IMR-90 (cell line): Measurements from ENCODE around the gene NSUN7. TPM values are rescaled to one million over a fixed set of nuclear protein-coding genes. Genes with fewer than 3 reads are reported as not detected.

Experiments
- ATAC-seq: fragments of 200-7000 bp; cut with Tn5 transposase; 2 replicates; pipeline ENCODE4 v1.9.1; 2020; ENCODE audit warnings: low read depth, mild to moderate bottlenecking, moderate library complexity
- BruUV-seq: library from RNA; stranded (reverse); fragments of 400-500 nt; replicated peaks from 2 replicates; lab custom pipeline; 2021; lab: Mats Ljungman, UMichigan
- CTCF ChIA-PET: fragments of 300-600 bp; formaldehyde crosslinking; extraction: SDS; loops from one replicate; lab custom pipeline; 2021; ENCODE audit warnings: antibody characterized with exemption; lab: Yijun Ruan, JAX
- POLR2A ChIA-PET: fragments of 300-600 bp; sonication (Branson Sonifier 250); formaldehyde crosslinking; loops from one replicate; lab custom pipeline; 2022; ENCODE audit warnings: antibody characterized with exemption; ENCODE audit not compliant: unreplicated experiment; lab: Charles Lee
- DNase-seq: peaks from one replicate; pipeline ENCODE4 v3.0.0; 2013
- H2AFZ ChIP-seq: replicated peaks from 2 replicates; pipeline ENCODE3; 2013; ENCODE audit warnings: low read length, mild to moderate bottlenecking; ENCODE audit not compliant: poor library complexity
- H2AK5ac ChIP-seq: 2 replicates; pipeline ENCODE4 v1.6.1; 2013; ENCODE audit warnings: low read depth, low read length, inconsistent platforms
- H2AK9ac ChIP-seq: replicated peaks from 2 replicates; pipeline ENCODE3; 2013; ENCODE audit warnings: mild to moderate bottlenecking, low read depth, low read length, moderate library complexity; ENCODE audit not compliant: poor library complexity
- H2BK120ac ChIP-seq: 2 replicates; pipeline ENCODE4 v1.6.1; 2013; ENCODE audit warnings: low read depth, low read length, inconsistent platforms
- H2BK15ac ChIP-seq: 3 replicates; pipeline ENCODE4 v1.6.1; 2013; ENCODE audit warnings: low read depth, low read length, inconsistent platforms
- H2BK20ac ChIP-seq: 2 replicates; pipeline ENCODE4 v1.6.1; 2013; ENCODE audit warnings: low read depth, mild to moderate bottlenecking, inconsistent platforms, low read length, moderate library complexity
- H2BK5ac ChIP-seq: 2 replicates; pipeline ENCODE4 v1.6.1; 2013; ENCODE audit warnings: mild to moderate bottlenecking, low read depth, low read length, inconsistent platforms; ENCODE audit not compliant: poor library complexity, severe bottlenecking
- H3K14ac ChIP-seq: replicated peaks from 2 replicates; pipeline ENCODE4 v1.6.1; 2013; ENCODE audit warnings: low read depth, low read length, inconsistent platforms
- H3K18ac ChIP-seq: 2 replicates; pipeline ENCODE4 v1.6.1; 2013; ENCODE audit warnings: low read depth, low read length, control low read depth
- H3K23ac ChIP-seq: 2 replicates; pipeline ENCODE4 v1.6.1; 2013; ENCODE audit warnings: low read depth, low read length, inconsistent platforms
- H3K27ac ChIP-seq: 2 replicates; pipeline ENCODE4 v1.5.1; 2013; ENCODE audit warnings: mild to moderate bottlenecking, control low read depth, low read length; ENCODE audit not compliant: insufficient read depth
- H3K27me3 ChIP-seq: 2 replicates; pipeline ENCODE4 v1.6.1; 2013; ENCODE audit warnings: low read length; ENCODE audit not compliant: control insufficient read depth, insufficient read depth
- H3K36me3 ChIP-seq: 2 replicates; pipeline ENCODE4 v1.6.1; 2013; ENCODE audit warnings: low read length, mixed read lengths; ENCODE audit not compliant: control insufficient read depth, insufficient read depth
- H3K4ac ChIP-seq: 2 replicates; pipeline ENCODE4 v1.6.1; 2013; ENCODE audit warnings: low read depth, low read length, inconsistent platforms
- H3K4me1 ChIP-seq: 2 replicates; pipeline ENCODE4 v1.6.1; 2013; ENCODE audit warnings: low read length, mixed read lengths; ENCODE audit not compliant: control insufficient read depth, insufficient read depth
- H3K4me2 ChIP-seq: 2 replicates; pipeline ENCODE4 v1.6.1; 2013; ENCODE audit warnings: low read depth, mild to moderate bottlenecking, control low read depth, low read length, moderate library complexity
- H3K4me3 ChIP-seq: 2 replicates; pipeline ENCODE4 v1.5.1; 2013; ENCODE audit warnings: low read depth, mild to moderate bottlenecking, control low read depth, low read length, moderate library complexity; ENCODE audit not compliant: insufficient read depth
- H3K56ac ChIP-seq: 2 replicates; pipeline ENCODE4 v1.6.1; 2013; ENCODE audit warnings: low read length, inconsistent platforms; ENCODE audit not compliant: insufficient read depth; ENCODE audit errors: extremely low read depth
- H3K79me1 ChIP-seq, 2 experiments: 2 replicates each; pipeline ENCODE4 v1.6.1; 2013; ENCODE audit warnings: low read length in 2 of 2, inconsistent platforms in 1 of 2, low read depth in 1 of 2
- H3K9ac ChIP-seq: 2 replicates; pipeline ENCODE4 v1.6.1; 2013; ENCODE audit warnings: low read depth, low read length, control low read depth
- H3K9me1 ChIP-seq: 2 replicates; pipeline ENCODE4 v1.6.1; 2013; ENCODE audit warnings: low read length, inconsistent platforms; ENCODE audit not compliant: insufficient read depth
- H3K9me3 ChIP-seq: 2 replicates; pipeline ENCODE4 v1.6.1; 2013; ENCODE audit warnings: low read length; ENCODE audit not compliant: control insufficient read depth, insufficient read depth
- H4K20me1 ChIP-seq: 2 replicates; pipeline ENCODE4 v1.6.1; 2013; ENCODE audit warnings: low read length, inconsistent platforms; ENCODE audit not compliant: insufficient read depth
- H4K5ac ChIP-seq: 2 replicates; pipeline ENCODE4 v1.6.1; 2013; ENCODE audit warnings: mild to moderate bottlenecking, low read depth, low read length, control low read depth
- H4K8ac ChIP-seq, 2 experiments: 2 replicates each; pipeline ENCODE4 v1.6.1; 2013; ENCODE audit warnings: low read depth in 2 of 2, low read length in 2 of 2, control low read depth in 1 of 2, inconsistent platforms in 1 of 2
- H4K91ac ChIP-seq: 2 replicates; pipeline ENCODE4 v1.6.1; 2013; ENCODE audit warnings: low read depth, low read length, inconsistent platforms; ENCODE audit not compliant: insufficient read depth
- BHLHE40 ChIP-seq: fragments of 150-350 bp; IDR thresholded peaks from 2 replicates; pipeline ENCODE4 v1.6.1; 2016; ENCODE audit warnings: mild to moderate bottlenecking, low read depth, low read length
- CHD1 ChIP-seq: IDR thresholded peaks from 2 replicates; pipeline ENCODE4 v1.6.1; 2012; ENCODE audit warnings: low read depth, low read length, improper control_type of control experiment
- WGBS, 2 experiments: methylation state at CpG; one replicate each; pipeline versions ENCODE4 v1.1.5 to v1.1.7; 2013; ENCODE audit warnings: missing lambda C conversion rate in 2 of 2; ENCODE audit not compliant: insufficient read length in 1 of 2; ENCODE audit errors: extremely low coverage in 2 of 2; 5-methylcytosine and 5-hydroxymethylcytosine counted together
- dilution Hi-C: fragments of 300-500 bp; cut with HindIII; formaldehyde crosslinking; loops from one replicate; pipeline ENCODE4 v1.14.3; 2018; ENCODE audit warnings: low sequenced_read_pairs; ENCODE audit not compliant: unreplicated experiment
- in situ Hi-C: fragments of 300-500 bp; cut with MboI; formaldehyde crosslinking; loops from 3 replicates; pipeline ENCODE4 v1.14.3; 2019; ENCODE audit warnings: low sequenced_read_pairs, inconsistent platforms, mixed read lengths
- intact Hi-C: fragments of 100-400 bp; cut with micrococcal nuclease; formaldehyde crosslinking; loops from 2 replicates; pipeline ENCODE4 v1.10.0; 2022
- polyA plus RNA-seq, 3 experiments: library from polyadenylated mRNA; depleted of rRNA; stranded (reverse); fragments of >200 nt; gene quantifications; 2 replicates each; pipeline ENCODE4 v1.2.3, GENCODE V29; 2012; ENCODE audit warnings: low replicate concordance in 1 of 3
- total RNA-seq: library from RNA; depleted of rRNA; stranded (reverse); fragments of >200 nt; gene quantifications from 2 replicates; pipeline ENCODE4 v1.2.3, GENCODE V29; 2012

Gene NSUN7
- total and polyA plus RNA-seq, 2 of the 4 experiments (the other 2 are of a cell fraction): not detected

DNA sequence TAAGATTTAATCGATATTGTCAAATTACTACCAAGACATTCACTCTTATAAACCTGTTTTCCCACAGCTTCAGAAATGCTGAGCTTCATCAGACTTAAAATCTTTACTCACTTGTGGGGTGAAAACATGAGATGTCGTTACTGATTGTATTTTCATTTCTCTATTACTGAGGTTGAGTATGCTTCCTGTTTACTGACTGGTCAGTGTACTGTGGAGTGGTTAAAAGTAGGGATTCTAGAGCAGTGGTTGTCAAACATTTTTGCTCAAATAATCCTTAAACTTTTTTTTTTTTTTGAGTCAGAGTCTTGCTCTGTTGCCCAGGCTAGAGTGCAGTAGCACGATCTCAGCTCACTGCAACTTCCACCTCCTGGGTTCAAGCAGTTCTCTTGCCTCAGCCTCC lies 50.3 kb downstream of the NSUN7 start:
- POLR2A ChIA-PET: no interaction called here
- no CpG with 5 or more reads among the region's 3 CpGs for WGBS, 2 experiments
- Histone ChIP-seq H3K4me2 (no peak overlapping the region), H3K36me3 (no peaks in the 10 kb centered on the region), H2BK15ac (no peak overlapping the region), H4K8ac (no peak overlapping the region), H3K4ac (no peak overlapping the region), H2AFZ (no peak overlapping the region), H3K23ac (no peak overlapping the region), H2BK5ac (no peak overlapping the region), H2AK9ac (no peak overlapping the region), H3K27me3 (peaks cover 8% of the 10 kb centered on the region), H3K79me1 (no peaks in the 10 kb centered on the region), H2AK5ac (no peak overlapping the region), H4K5ac (no peak overlapping the region), H3K9ac (no peak overlapping the region), H3K9me3 (no peaks in the 10 kb centered on the region), H4K20me1 (no peaks in the 10 kb centered on the region), H3K27ac (no peak overlapping the region), H3K18ac (no peak overlapping the region), H3K9me1 (no peaks in the 10 kb centered on the region), H2BK120ac (no peak overlapping the region), H3K56ac (no peak overlapping the region), H3K4me1 (no peaks in the 10 kb centered on the region), H4K91ac (no peak overlapping the region), H3K14ac (no peak overlapping the region), H3K4me3 (no peak overlapping the region), H2BK20ac (no peak overlapping the region)
- TF ChIP-seq BHLHE40 (no peak), CHD1 (no peak)
- no peak for DNase-seq
- dilution Hi-C loops: no loop called here
- in situ Hi-C loops: loop anchor here (25.0 kb wide), 1 partner anchor 88 kb away; no protein-coding TSS in a partner anchor
- intact Hi-C loops: no loop called here
- CTCF ChIA-PET: interaction anchor here (0.8 kb wide), 1 partner anchor 9 kb away, joined by 10 read pairs; no protein-coding TSS in a partner anchor
- no peak for ATAC-seq
- BruUV-seq: no TSS peak
